ENCODE measurements around the gene POU6F2. TPM values are rescaled to one million over a fixed set of nuclear protein-coding genes. Genes with fewer than 3 reads are reported as not detected.

POU6F2 gene
- total and polyA plus RNA-seq, 2 of the 4 experiments (the other 2 are of a cell fraction): not detected

- Histone ChIP-seq H3K27me3 (ENCODE audit: control insufficient read depth, insufficient read depth, low read length) (no peaks in the 10 kb centered on the region), H2BK20ac (ENCODE audit: low read depth, low read length) (no peak overlapping the region), H3K23ac (ENCODE audit: low read depth, low read length) (no peak overlapping the region), H3K9me3 (ENCODE audit: control insufficient read depth, insufficient read depth, low read length) (no peaks in the 10 kb centered on the region), H4K5ac (ENCODE audit: low read depth, low read length) (no peak overlapping the region), H3K9me1 (ENCODE audit: insufficient read depth, low read length) (no peaks in the 10 kb centered on the region), H3K4ac (ENCODE audit: low read depth, low read length) (no peak overlapping the region), H3K4me1 (ENCODE audit: control insufficient read depth, insufficient read depth, low read length) (no peaks in the 10 kb centered on the region), H2BK15ac (ENCODE audit: low read depth, low read length) (no peak overlapping the region), H2AK9ac (replicated peaks; ENCODE audit: low read depth, low read length, poor library complexity) (no peak overlapping the region), H2AK5ac (ENCODE audit: low read depth, low read length) (no peak overlapping the region), H4K8ac (ENCODE audit: low read depth in 2 of 2, low read length in 2 of 2) (no peak overlapping the region), H3K9ac (ENCODE audit: low read depth, low read length) (no peak overlapping the region), H3K56ac (ENCODE audit: extremely low read depth, insufficient read depth, low read length) (no peak overlapping the region), H2BK120ac (ENCODE audit: low read depth, low read length) (no peak overlapping the region), H3K14ac (replicated peaks; ENCODE audit: low read depth, low read length) (no peak overlapping the region), H2BK5ac (ENCODE audit: low read depth, low read length, poor library complexity, severe bottlenecking) (no peak overlapping the region), H3K18ac (ENCODE audit: low read depth, low read length) (no peak overlapping the region), H3K4me3 (ENCODE audit: insufficient read depth, low read depth, low read length) (no peak overlapping the region), H3K27ac (ENCODE audit: insufficient read depth, low read length) (no peak overlapping the region), H3K79me1 (ENCODE audit: low read depth in 1 of 2, low read length in 2 of 2) (no peaks in the 10 kb centered on the region), H3K36me3 (ENCODE audit: control insufficient read depth, insufficient read depth, low read length) (no peaks in the 10 kb centered on the region), H4K20me1 (ENCODE audit: insufficient read depth, low read length) (no peaks in the 10 kb centered on the region), H3K4me2 (ENCODE audit: low read depth, low read length) (no peak overlapping the region), H2AFZ (replicated peaks; ENCODE audit: low read length, poor library complexity) (no peak overlapping the region), H4K91ac (ENCODE audit: insufficient read depth, low read depth, low read length) (no peak overlapping the region)
- POLR2A ChIA-PET (ENCODE audit: unreplicated experiment): no interaction called here
- in situ Hi-C loops (cut with MboI; ENCODE audit: low sequenced_read_pairs) (no loop called here), dilution Hi-C loops (cut with HindIII; ENCODE audit: low sequenced_read_pairs, unreplicated experiment) (no loop called here), intact Hi-C loops (cut with micrococcal nuclease) (no loop called here)
- CTCF ChIA-PET: no interaction called here
- no TSS peak for BruUV-seq (replicated peaks)
- TF ChIP-seq SMC3 (IDR thresholded peaks at IDR 0.05; ENCODE audit: low read depth, low read length) (no peak), CEBPB (IDR thresholded peaks at IDR 0.05; ENCODE audit: low read depth, low read length) (no peak), NFE2L2 (IDR thresholded peaks at IDR 0.05; ENCODE audit: low read depth, low read length) (no peak), FOS (IDR thresholded peaks at IDR 0.05; ENCODE audit: low read depth, low read length) (no peak), RCOR1 (IDR thresholded peaks at IDR 0.05; ENCODE audit: insufficient replicate concordance, low read length) (no peak), POLR2A (IDR thresholded peaks at IDR 0.05; ENCODE audit: low read depth, low read length) (no peak), RAD21 (IDR thresholded peaks at IDR 0.05; ENCODE audit: low read length) (no peak), BHLHE40 (IDR thresholded peaks at IDR 0.05; ENCODE audit: low read depth, low read length) (no peak), MXI1 (IDR thresholded peaks at IDR 0.05; ENCODE audit: borderline replicate concordance, low read depth, low read length) (no peak), MAFK (IDR thresholded peaks at IDR 0.05; ENCODE audit: low read depth, low read length) (no peak), RFX5 (IDR thresholded peaks at IDR 0.05; ENCODE audit: low read depth, low read length) (no peak), CHD1 (IDR thresholded peaks at IDR 0.05; ENCODE audit: low read depth, low read length) (no peak), ELK1 (IDR thresholded peaks at IDR 0.05; ENCODE audit: borderline replicate concordance, low read depth, low read length) (no peak), USF2 (IDR thresholded peaks at IDR 0.05; ENCODE audit: low read depth, low read length) (no peak), MAZ (IDR thresholded peaks at IDR 0.05; ENCODE audit: borderline replicate concordance, low read depth, low read length) (no peak), CTCF (conservative IDR thresholded peaks at IDR 0.05; ENCODE audit: low read depth, low read length) (no peak)
- DNase-seq (no peak), ATAC-seq (ENCODE audit: low read depth) (no peak)
- WGBS, 2 experiments (ENCODE audit: extremely low coverage in 2 of 2, insufficient read length in 1 of 2): no CpG with 5 or more reads among the region's 2 CpGs
Observed at GRCh38 chr7:39094731-39095130, 117.0 kb downstream of the POU6F2 start.

Measured in IMR-90 (cell line).